ENCODE data around the gene COX8A. TPM values are rescaled to one million over a fixed set of nuclear protein-coding genes. Genes with fewer than 3 reads are reported as not detected.

COX8A gene
- total and polyA plus RNA-seq, 9 of the 15 experiments (the other 6 are each of a cell fraction or from before 2014, with no cell fraction given) = 274 to 1,206 (median 526) TPM

DNA sequence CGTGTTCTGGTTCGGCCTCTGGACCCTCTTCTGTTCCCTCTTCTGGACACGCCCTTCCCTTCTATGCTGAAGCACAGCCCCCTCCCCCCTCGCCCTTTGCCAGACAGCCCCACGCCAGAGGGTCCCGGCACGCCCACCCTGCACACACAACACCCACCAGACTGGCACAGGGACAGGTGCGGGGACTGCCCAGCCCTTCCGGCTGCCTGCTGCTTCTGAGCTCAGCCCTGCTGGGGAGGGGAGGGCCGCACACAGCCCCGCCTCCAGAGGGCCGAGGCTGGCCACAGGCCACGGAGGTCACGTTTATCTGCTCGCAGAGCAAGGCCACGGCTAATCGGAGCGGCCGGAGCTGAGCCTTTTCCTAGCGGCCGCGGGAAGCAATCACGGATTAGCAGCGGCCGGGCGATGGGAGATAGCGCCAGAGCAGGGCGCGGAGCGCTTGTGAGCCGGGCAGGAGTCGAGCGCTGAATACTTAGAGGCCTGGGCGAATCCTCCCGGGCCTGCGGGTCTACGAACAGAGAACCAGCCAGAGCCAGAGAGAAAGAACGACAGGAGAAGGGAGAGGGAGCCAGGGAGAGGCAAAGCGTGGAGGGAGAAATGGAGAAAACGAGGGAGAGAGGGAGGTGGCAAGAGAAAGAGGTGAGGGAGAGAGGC, 33.3 kb downstream of the COX8A start (continued):
- TF ChIP-seq TAF9B (IDR thresholded peaks at IDR 0.05; ENCODE audit: partially characterized antibody) (no peak), ZNF316 (IDR thresholded peaks at IDR 0.05) (no peak), CBFA2T2 (conservative IDR thresholded peaks at IDR 0.05) (peak; percentile 96), FOXP1 (CRISPR knock-in tag; IDR thresholded peaks at IDR 0.05) (no peak), ZNF263 (CRISPR knock-in tag; IDR thresholded peaks at IDR 0.05; ENCODE audit: borderline replicate concordance) (peak; percentile 31; the same call in 1 of the 2 replicates), ZNF584 (CRISPR knock-in tag; IDR thresholded peaks at IDR 0.05; ENCODE audit: low read depth) (peak; percentile 76; the same call in 1 of the 2 replicates), ZNF583 (CRISPR knock-in tag; IDR thresholded peaks at IDR 0.05) (no peak), ELF1 (tag; IDR thresholded peaks at IDR 0.05) (no peak), SMAD3 (CRISPR knock-in tag; conservative IDR thresholded peaks at IDR 0.05) (no peak), HDAC8 (tag; IDR thresholded peaks at IDR 0.05) (0 out of 2 replicates have a peak, but pooled peaks have one; percentile 65), ZNF778 (CRISPR knock-in tag; IDR thresholded peaks at IDR 0.05) (no peak), RBM39 (optimal IDR thresholded peaks at IDR 0.05; ENCODE audit: low read depth, low read length) (no peak), ZNF431 (CRISPR knock-in tag; IDR thresholded peaks at IDR 0.05) (no peak)
- TF ChIP-seq, protein P1, sequence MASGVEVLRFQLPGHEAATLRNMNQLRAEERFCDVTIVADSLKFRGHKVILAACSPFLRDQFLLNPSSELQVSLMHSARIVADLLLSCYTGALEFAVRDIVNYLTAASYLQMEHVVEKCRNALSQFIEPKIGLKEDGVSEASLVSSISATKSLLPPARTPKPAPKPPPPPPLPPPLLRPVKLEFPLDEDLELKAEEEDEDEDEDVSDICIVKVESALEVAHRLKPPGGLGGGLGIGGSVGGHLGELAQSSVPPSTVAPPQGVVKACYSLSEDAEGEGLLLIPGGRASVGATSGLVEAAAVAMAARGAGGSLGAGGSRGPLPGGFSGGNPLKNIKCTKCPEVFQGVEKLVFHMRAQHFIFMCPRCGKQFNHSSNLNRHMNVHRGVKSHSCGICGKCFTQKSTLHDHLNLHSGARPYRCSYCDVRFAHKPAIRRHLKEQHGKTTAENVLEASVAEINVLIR (CRISPR knock-in tag; IDR thresholded peaks at IDR 0.05) = no peak
- TF ChIP-seq, protein P2, sequence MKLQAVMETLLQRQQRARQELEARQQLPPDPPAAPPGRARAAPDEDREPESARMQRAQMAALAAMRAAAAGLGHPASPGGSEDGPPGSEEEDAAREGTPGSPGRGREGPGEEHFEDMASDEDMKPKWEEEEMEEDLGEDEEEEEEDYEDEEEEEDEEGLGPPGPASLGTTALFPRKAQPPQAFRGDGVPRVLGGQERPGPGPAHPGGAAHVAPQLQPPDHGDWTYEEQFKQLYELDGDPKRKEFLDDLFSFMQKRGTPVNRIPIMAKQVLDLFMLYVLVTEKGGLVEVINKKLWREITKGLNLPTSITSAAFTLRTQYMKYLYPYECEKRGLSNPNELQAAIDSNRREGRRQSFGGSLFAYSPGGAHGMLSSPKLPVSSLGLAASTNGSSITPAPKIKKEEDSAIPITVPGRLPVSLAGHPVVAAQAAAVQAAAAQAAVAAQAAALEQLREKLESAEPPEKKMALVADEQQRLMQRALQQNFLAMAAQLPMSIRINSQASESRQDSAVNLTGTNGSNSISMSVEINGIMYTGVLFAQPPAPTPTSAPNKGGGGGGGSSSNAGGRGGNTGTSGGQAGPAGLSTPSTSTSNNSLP (IDR thresholded peaks at IDR 0.05; ENCODE audit: borderline replicate concordance, low read depth, low read length) = no peak; the same call in 1 of the 2 replicates

All from K562 (cell line).